ENCODE measurements around the gene PPP1R7.

- TF ChIP-seq CTCF (IDR thresholded peaks at IDR 0.05; ENCODE audit: low read depth, low read length) (no peak), MYC (IDR thresholded peaks at IDR 0.05; ENCODE audit: low read depth, low read length) (no peak), POLR2A (IDR thresholded peaks at IDR 0.05; ENCODE audit: extremely low read depth, insufficient read length) (no peak)
- TF ChIP-seq, protein P1, sequence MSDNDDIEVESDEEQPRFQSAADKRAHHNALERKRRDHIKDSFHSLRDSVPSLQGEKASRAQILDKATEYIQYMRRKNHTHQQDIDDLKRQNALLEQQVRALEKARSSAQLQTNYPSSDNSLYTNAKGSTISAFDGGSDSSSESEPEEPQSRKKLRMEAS (IDR thresholded peaks at IDR 0.05; ENCODE audit: low read depth, low read length): no peak
Observed at GRCh38 chr2:241228081-241228859, 78.0 kb downstream of the PPP1R7 start.

Measured in NB4 (cell line).